Measurements from ENCODE around the gene FHIP1A. TPM values are rescaled to one million over a fixed set of nuclear protein-coding genes. Genes with fewer than 3 reads are reported as not detected.

Gene FHIP1A
- total and polyA plus RNA-seq, 2 of the 8 experiments (the other 6 are each of a cell fraction or from before 2014, with no cell fraction given), result 17.9 to 75.2 TPM

DNA sequence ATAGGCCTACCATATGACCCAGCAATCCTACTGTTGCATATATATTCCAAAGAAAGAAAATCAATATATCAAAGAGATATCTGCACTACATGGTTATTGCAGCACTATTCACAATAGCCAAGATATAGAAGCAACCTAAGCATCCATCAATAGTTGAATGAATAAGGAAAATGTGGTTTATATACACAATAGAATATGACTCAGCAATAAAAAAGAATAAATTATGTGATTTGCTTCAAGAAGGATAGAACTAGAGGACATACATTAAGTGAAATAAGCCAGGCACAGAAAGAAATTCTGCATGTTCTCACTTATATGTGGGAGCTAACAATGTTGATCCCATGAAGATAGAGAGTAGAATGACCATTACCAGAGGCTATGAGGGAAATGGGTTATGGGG is 13.1 kb upstream of the FHIP1A start:
- H3K79me1 ChIP-seq (ENCODE audit: low read depth, low read length), result no peaks in the 10 kb centered on the region
- no peaks in the 10 kb centered on the region for H3K27me3 ChIP-seq (replicated peaks in 1 of 4; ENCODE audit: control insufficient read depth in 3 of 4, extremely low read depth in 1 of 4, insufficient read depth in 3 of 4, low read length in 3 of 4)
- no peak overlapping the region for H3K56ac ChIP-seq (replicated peaks; ENCODE audit: insufficient read length, low read depth, low read length)
- no peak for FAIRE-seq
- no peak overlapping the region for H3K4me2 ChIP-seq (ENCODE audit: insufficient read depth in 1 of 2, low read depth in 2 of 2, low read length in 2 of 2)
- H3K9me3 ChIP-seq (ENCODE audit: insufficient read depth in 2 of 2, low read depth in 1 of 2, low read length in 1 of 2), result no peaks in the 10 kb centered on the region
- no peaks in the 10 kb centered on the region for H3K4me1 ChIP-seq (replicated peaks in 1 of 4; ENCODE audit: control insufficient read depth in 3 of 4, insufficient read depth in 4 of 4, low read length in 3 of 4)
- no peak overlapping the region for H3K9ac ChIP-seq (replicated peaks in 1 of 4; ENCODE audit: extremely low read depth in 1 of 4, low read depth in 3 of 4, low read length in 3 of 4)
- H2BK120ac ChIP-seq (replicated peaks; ENCODE audit: low read depth, low read length), result no peak overlapping the region
- H3K23me2 ChIP-seq (ENCODE audit: low read depth, low read length), result no peaks in the 10 kb centered on the region
- H2AFZ ChIP-seq (ENCODE audit: low read length), result no peak overlapping the region
- ChIA-PET POLR2A (ENCODE audit: partially characterized antibody) (no interaction called here), CTCF (ENCODE audit: partially characterized antibody) (no interaction called here)
- no peak for TF ChIP-seq YY1 (IDR thresholded peaks at IDR 0.05; ENCODE audit: low read depth, low read length)
- no peak for TF ChIP-seq NRF1 (IDR thresholded peaks at IDR 0.05; ENCODE audit: low read depth, low read length)
- no peak for TF ChIP-seq ASH2L (IDR thresholded peaks at IDR 0.05; ENCODE audit: low read length)
- no peak for TF ChIP-seq CHD1 (IDR thresholded peaks at IDR 0.05; ENCODE audit: low read depth, low read length)
- TF ChIP-seq CREB1 (IDR thresholded peaks at IDR 0.05), result no peak
- TF ChIP-seq KDM1A (IDR thresholded peaks at IDR 0.05; ENCODE audit: borderline replicate concordance, low read length), result no peak
- TF ChIP-seq BRCA1 (IDR thresholded peaks at IDR 0.05; ENCODE audit: low read depth, low read length), result no peak
- TF ChIP-seq SP1 (IDR thresholded peaks at IDR 0.05; ENCODE audit: low read depth, low read length), result no peak
- TF ChIP-seq GTF2F1 (IDR thresholded peaks at IDR 0.05; ENCODE audit: borderline replicate concordance, low read depth, low read length), result no peak
- TF ChIP-seq EZH2 (IDR thresholded peaks at IDR 0.05; ENCODE audit: low read depth, low read length, severe bottlenecking), result no peak
- no peak for TF ChIP-seq HDAC2 (IDR thresholded peaks at IDR 0.05; ENCODE audit: borderline replicate concordance in 1 of 2, low read depth in 2 of 2, low read length in 2 of 2)
- TF ChIP-seq SP4 (IDR thresholded peaks at IDR 0.05; ENCODE audit: low read length), result no peak
- peaks cover 0 to 3% (median 1%) of the 10 kb centered on the region in 4 experiments; a peak in 1 of 8 replicates for H3K36me3 ChIP-seq (ENCODE audit: control insufficient read depth in 2 of 4, insufficient read depth in 4 of 4, low read length in 3 of 4)
- no peak overlapping the region for H3K27ac ChIP-seq (ENCODE audit: low read depth, low read length)
- DNase-seq (ENCODE audit: low read depth in 1 of 2, low spot score in 2 of 2), result no peak
- no peak overlapping the region for H2BK12ac ChIP-seq (ENCODE audit: low read depth, low read length)
- no peaks in the 10 kb centered on the region for H4K20me1 ChIP-seq (replicated peaks in 1 of 2; ENCODE audit: control insufficient read depth in 1 of 2, insufficient read depth in 2 of 2, low read length in 2 of 2)
- H3K23ac ChIP-seq (ENCODE audit: insufficient read length), result no peak overlapping the region
- no peak overlapping the region for H3K18ac ChIP-seq (ENCODE audit: extremely low read depth, low read length)
- H2BK20ac ChIP-seq (ENCODE audit: low read length), result no peak overlapping the region
- H4K8ac ChIP-seq (ENCODE audit: extremely low read depth, insufficient read depth, low read length), result no peak overlapping the region
- H2AK5ac ChIP-seq (ENCODE audit: low read depth, low read length), result no peak overlapping the region
- no peak overlapping the region for H3K4me3 ChIP-seq (ENCODE audit: extremely low read depth in 1 of 4, insufficient read depth in 2 of 4, low read depth in 3 of 4, low read length in 4 of 4)
- no peak overlapping the region for H2BK15ac ChIP-seq (ENCODE audit: low read length)
- H3K4ac ChIP-seq (replicated peaks; ENCODE audit: insufficient read length, low read depth, low read length), result no peak overlapping the region
- H3K14ac ChIP-seq (ENCODE audit: insufficient read length), result no peak overlapping the region
- H2BK5ac ChIP-seq (ENCODE audit: low read depth, low read length), result no peak overlapping the region
- no peak overlapping the region for H4K91ac ChIP-seq (replicated peaks; ENCODE audit: insufficient read length, low read length)
- no peaks in the 10 kb centered on the region for H3K79me2 ChIP-seq (ENCODE audit: control insufficient read depth in 1 of 2, insufficient read depth in 2 of 2, low read length in 2 of 2)
- no peak overlapping the region for H4K5ac ChIP-seq (ENCODE audit: insufficient read length, low read depth, low read length)

All from H1 (cell line).